Right lobe of liver (tissue), 4 donors: Measurements from ENCODE around the gene LYPD6.

Experiments used
- POLR2A ChIP-seq: fragments of 450-650 bp; IDR thresholded peaks from one replicate; pipeline ENCODE4 v1.6.1; 2017; ENCODE audit warnings: antibody characterized with exemption, mild to moderate bottlenecking
- TF ChIP-seq, protein P1 (sequence below), 4 donors: fragments of 200-600 bp in 3 of 4; fragments of 450-650 bp in 1 of 4; IDR thresholded peaks; one replicate each; pipeline versions ENCODE4 v1.5.1 to v1.8.0; 2016 to 2022; ENCODE audit warnings: antibody characterized with exemption in 4 of 4, mild to moderate bottlenecking in 2 of 4
- donor health status: DM: no; HTN: no; CAD: no.
- donor health status: DM: no; HTN: no; CAD: no.
- donor health status: DM: no; HTN: yes; CAD: no.

DNA sequence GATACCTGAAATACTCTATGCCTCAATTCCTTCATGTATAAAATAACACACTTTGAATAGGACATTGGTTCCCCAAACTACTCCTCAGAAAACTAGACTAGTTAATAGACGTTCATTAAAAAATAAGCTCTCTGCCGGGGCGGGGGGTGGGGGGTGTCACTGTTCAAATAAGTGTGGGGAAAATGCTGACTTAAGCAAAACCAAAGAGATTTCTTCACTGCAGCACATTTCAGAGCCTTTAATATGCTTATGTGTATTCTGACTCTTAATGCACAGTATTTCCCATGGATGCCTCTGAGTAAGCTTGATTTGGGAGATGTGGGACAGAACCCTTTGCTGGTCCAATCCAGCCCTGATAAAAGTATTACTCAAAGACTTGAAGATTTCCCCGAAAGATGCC lies 93.2 kb downstream of the LYPD6 start:
- TF ChIP-seq, protein P1, sequence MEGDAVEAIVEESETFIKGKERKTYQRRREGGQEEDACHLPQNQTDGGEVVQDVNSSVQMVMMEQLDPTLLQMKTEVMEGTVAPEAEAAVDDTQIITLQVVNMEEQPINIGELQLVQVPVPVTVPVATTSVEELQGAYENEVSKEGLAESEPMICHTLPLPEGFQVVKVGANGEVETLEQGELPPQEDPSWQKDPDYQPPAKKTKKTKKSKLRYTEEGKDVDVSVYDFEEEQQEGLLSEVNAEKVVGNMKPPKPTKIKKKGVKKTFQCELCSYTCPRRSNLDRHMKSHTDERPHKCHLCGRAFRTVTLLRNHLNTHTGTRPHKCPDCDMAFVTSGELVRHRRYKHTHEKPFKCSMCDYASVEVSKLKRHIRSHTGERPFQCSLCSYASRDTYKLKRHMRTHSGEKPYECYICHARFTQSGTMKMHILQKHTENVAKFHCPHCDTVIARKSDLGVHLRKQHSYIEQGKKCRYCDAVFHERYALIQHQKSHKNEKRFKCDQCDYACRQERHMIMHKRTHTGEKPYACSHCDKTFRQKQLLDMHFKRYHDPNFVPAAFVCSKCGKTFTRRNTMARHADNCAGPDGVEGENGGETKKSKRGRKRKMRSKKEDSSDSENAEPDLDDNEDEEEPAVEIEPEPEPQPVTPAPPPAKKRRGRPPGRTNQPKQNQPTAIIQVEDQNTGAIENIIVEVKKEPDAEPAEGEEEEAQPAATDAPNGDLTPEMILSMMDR (IDR thresholded peaks at IDR 0.05) = no peak
- no peak for TF ChIP-seq POLR2A
